Measurements from ENCODE around the gene CENPH.
A peak's percentile ranks its signal among the peaks of the same experiment; 100 is the strongest.
"Not testable (repeated sequence)": the region's sequence is repeated elsewhere in the genome, so short reads cannot be mapped to it uniquely, and the experiment has no call there.

The CENPH gene

GRCh38 chr5:69206528-69207190 is 17.3 kb downstream of the CENPH start:
- H3K4me3 ChIP-seq (ENCODE audit: low read length in 2 of 2), result no peak overlapping the region
- no peaks in the 10 kb centered on the region for H3K36me3 ChIP-seq (ENCODE audit: control insufficient read depth in 2 of 2, insufficient read depth in 2 of 2, low read length in 2 of 2)
- H3K27ac ChIP-seq (ENCODE audit: low read length), result no peak overlapping the region
- H3K9me3 ChIP-seq (ENCODE audit: control insufficient read depth in 2 of 2, low read length in 2 of 2), result no peaks in the 10 kb centered on the region
- no peak overlapping the region for H3K9ac ChIP-seq (ENCODE audit: low read length in 2 of 2)
- no peaks in the 10 kb centered on the region for H3K4me1 ChIP-seq (ENCODE audit: control insufficient read depth, insufficient read depth, low read length)
- H3K27me3 ChIP-seq (ENCODE audit: control insufficient read depth in 1 of 2, insufficient read depth in 2 of 2, low read length in 2 of 2), result no peaks in the 10 kb centered on the region

- H3K4me1 ChIP-seq (ENCODE audit: control insufficient read depth, insufficient read depth, low read length), result no peaks in the 10 kb centered on the region
- no peaks in the 10 kb centered on the region for H3K36me3 ChIP-seq (ENCODE audit: control insufficient read depth in 2 of 2, insufficient read depth in 2 of 2, low read length in 2 of 2)
- no peak overlapping the region for H3K27ac ChIP-seq (ENCODE audit: low read length)
- H3K9me3 ChIP-seq (ENCODE audit: control insufficient read depth in 2 of 2, low read length in 2 of 2), result no peaks in the 10 kb centered on the region
- H3K9ac ChIP-seq (ENCODE audit: low read length in 2 of 2), result no peak overlapping the region
- no peaks in the 10 kb centered on the region for H3K27me3 ChIP-seq (ENCODE audit: control insufficient read depth in 1 of 2, insufficient read depth in 2 of 2, low read length in 2 of 2)
- no peak overlapping the region for H3K4me3 ChIP-seq (ENCODE audit: low read length in 2 of 2)
Measured at GRCh38 chr5:69209602-69210001, 20.2 kb downstream of the CENPH start.

- Histone ChIP-seq H3K4me1 (ENCODE audit: control insufficient read depth, insufficient read depth, low read length) (no peaks in the 10 kb centered on the region), H3K9ac (ENCODE audit: low read length in 2 of 2) (no peak overlapping the region), H3K9me3 (ENCODE audit: control insufficient read depth in 2 of 2, low read length in 2 of 2) (no peaks in the 10 kb centered on the region), H3K27me3 (ENCODE audit: control insufficient read depth in 1 of 2, insufficient read depth in 2 of 2, low read length in 2 of 2) (no peaks in the 10 kb centered on the region), H3K27ac (ENCODE audit: low read length) (no peak overlapping the region), H3K4me3 (ENCODE audit: low read length in 2 of 2) (no peak overlapping the region), H3K36me3 (ENCODE audit: control insufficient read depth in 2 of 2, insufficient read depth in 2 of 2, low read length in 2 of 2) (no peaks in the 10 kb centered on the region)
Measured at GRCh38 chr5:69211200-69211599, 21.8 kb downstream of the CENPH start.

- Histone ChIP-seq H3K9me3 (ENCODE audit: control insufficient read depth in 2 of 2, low read length in 2 of 2) (no peaks in the 10 kb centered on the region), H3K4me1 (ENCODE audit: control insufficient read depth, insufficient read depth, low read length) (no peaks in the 10 kb centered on the region), H3K9ac (ENCODE audit: low read length in 2 of 2) (no peak overlapping the region), H3K27ac (ENCODE audit: low read length) (no peak overlapping the region), H3K27me3 (ENCODE audit: control insufficient read depth in 1 of 2, insufficient read depth in 2 of 2, low read length in 2 of 2) (no peaks in the 10 kb centered on the region), H3K4me3 (ENCODE audit: low read length in 2 of 2) (no peak overlapping the region), H3K36me3 (ENCODE audit: control insufficient read depth in 2 of 2, insufficient read depth in 2 of 2, low read length in 2 of 2) (no peaks in the 10 kb centered on the region)
Measured at GRCh38 chr5:69212022-69212421, 22.6 kb downstream of the CENPH start.

GRCh38 chr5:69213513-69214215 is 24.3 kb downstream of the CENPH start:
- Histone ChIP-seq H3K9me3 (ENCODE audit: control insufficient read depth in 2 of 2, low read length in 2 of 2) (no peaks in the 10 kb centered on the region), H3K27ac (ENCODE audit: low read length) (no peak overlapping the region), H3K4me1 (ENCODE audit: control insufficient read depth, insufficient read depth, low read length) (no peaks in the 10 kb centered on the region), H3K27me3 (ENCODE audit: control insufficient read depth in 1 of 2, insufficient read depth in 2 of 2, low read length in 2 of 2) (no peaks in the 10 kb centered on the region), H3K36me3 (ENCODE audit: control insufficient read depth in 2 of 2, insufficient read depth in 2 of 2, low read length in 2 of 2) (no peaks in the 10 kb centered on the region), H3K9ac (ENCODE audit: low read length in 2 of 2) (no peak overlapping the region), H3K4me3 (ENCODE audit: low read length in 2 of 2) (no peak overlapping the region)

- Histone ChIP-seq H3K27ac (ENCODE audit: low read length) (no peak overlapping the region), H3K4me1 (ENCODE audit: control insufficient read depth, insufficient read depth, low read length) (no peaks in the 10 kb centered on the region), H3K9me3 (ENCODE audit: control insufficient read depth in 2 of 2, low read length in 2 of 2) (no peaks in the 10 kb centered on the region), H3K9ac (ENCODE audit: low read length in 2 of 2) (peak overlapping the region in 1 of 2 donors; percentile 39), H3K27me3 (ENCODE audit: control insufficient read depth in 1 of 2, insufficient read depth in 2 of 2, low read length in 2 of 2) (no peaks in the 10 kb centered on the region), H3K36me3 (ENCODE audit: control insufficient read depth in 2 of 2, insufficient read depth in 2 of 2, low read length in 2 of 2) (no peaks in the 10 kb centered on the region), H3K4me3 (ENCODE audit: low read length in 2 of 2) (peak overlapping the region; percentile 99 to 100)
Measured at GRCh38 chr5:69217151-69217511, 27.7 kb downstream of the CENPH start.

GRCh38 chr5:69217548-69218526 is 28.5 kb downstream of the CENPH start:
- Histone ChIP-seq H3K36me3 (ENCODE audit: control insufficient read depth in 2 of 2, insufficient read depth in 2 of 2, low read length in 2 of 2) (no peaks in the 10 kb centered on the region), H3K27ac (ENCODE audit: low read length) (peak overlapping the region; percentile 87), H3K4me1 (ENCODE audit: control insufficient read depth, insufficient read depth, low read length) (no peaks in the 10 kb centered on the region), H3K4me3 (ENCODE audit: low read length in 2 of 2) (peak overlapping the region; percentile 99 to 100), H3K9me3 (ENCODE audit: control insufficient read depth in 2 of 2, low read length in 2 of 2) (no peaks in the 10 kb centered on the region), H3K27me3 (ENCODE audit: control insufficient read depth in 1 of 2, insufficient read depth in 2 of 2, low read length in 2 of 2) (no peaks in the 10 kb centered on the region), H3K9ac (ENCODE audit: low read length in 2 of 2) (peak overlapping the region; percentile 90 to 95)

GRCh38 chr5:69219939-69220338 is 30.6 kb downstream of the CENPH start:
- Histone ChIP-seq H3K9ac (ENCODE audit: low read length in 2 of 2) (no peak overlapping the region), H3K27me3 (ENCODE audit: control insufficient read depth in 1 of 2, insufficient read depth in 2 of 2, low read length in 2 of 2) (no peaks in the 10 kb centered on the region), H3K9me3 (ENCODE audit: control insufficient read depth in 2 of 2, low read length in 2 of 2) (no peaks in the 10 kb centered on the region), H3K27ac (ENCODE audit: low read length) (no peak overlapping the region), H3K36me3 (ENCODE audit: control insufficient read depth in 2 of 2, insufficient read depth in 2 of 2, low read length in 2 of 2) (no peaks in the 10 kb centered on the region), H3K4me3 (ENCODE audit: low read length in 2 of 2) (no peak overlapping the region), H3K4me1 (ENCODE audit: control insufficient read depth, insufficient read depth, low read length) (no peaks in the 10 kb centered on the region)

GRCh38 chr5:69220371-69220770 is 31.0 kb downstream of the CENPH start:
- not testable (repeated sequence) for H3K36me3 ChIP-seq (ENCODE audit: control insufficient read depth in 2 of 2, insufficient read depth in 2 of 2, low read length in 2 of 2)

GRCh38 chr5:69220833-69221232 is 31.4 kb downstream of the CENPH start:
- not testable (repeated sequence) for H3K36me3 ChIP-seq (ENCODE audit: control insufficient read depth in 2 of 2, insufficient read depth in 2 of 2, low read length in 2 of 2); H3K27ac ChIP-seq (ENCODE audit: low read length); H3K9ac ChIP-seq (ENCODE audit: low read length in 2 of 2); H3K4me1 ChIP-seq (ENCODE audit: control insufficient read depth, insufficient read depth, low read length); H3K4me3 ChIP-seq (ENCODE audit: low read length in 2 of 2); H3K9me3 ChIP-seq (ENCODE audit: control insufficient read depth in 2 of 2, low read length in 2 of 2); H3K27me3 ChIP-seq (ENCODE audit: control insufficient read depth in 1 of 2, insufficient read depth in 2 of 2, low read length in 2 of 2)

More at GRCh38 chr5:69220371-69220770, 31.0 kb downstream of the CENPH start:
- H3K4me3 ChIP-seq (ENCODE audit: low read length in 2 of 2); H3K4me1 ChIP-seq (ENCODE audit: control insufficient read depth, insufficient read depth, low read length); H3K27ac ChIP-seq (ENCODE audit: low read length); H3K27me3 ChIP-seq (ENCODE audit: control insufficient read depth in 1 of 2, insufficient read depth in 2 of 2, low read length in 2 of 2); H3K9me3 ChIP-seq (ENCODE audit: control insufficient read depth in 2 of 2, low read length in 2 of 2); H3K9ac ChIP-seq (ENCODE audit: low read length in 2 of 2): not testable (repeated sequence)
